GM18873 (cell line): ENCODE measurements around the gene CUX1.
"Not testable (repeated sequence)": the region's sequence is repeated elsewhere in the genome, so short reads cannot be mapped to it uniquely, and the experiment has no call there.

Source experiments
- ATAC-seq: cut with Tn5 transposase; IDR thresholded peaks from one replicate; pipeline ENCODE4 v1.9.1; 2021; ENCODE audit warnings: mild to moderate bottlenecking, moderate library complexity, moderate number of reproducible peaks; ENCODE audit not compliant: unreplicated experiment, low FRiP score

Gene CUX1

GRCh38 chr7:102154425-102154824, 337.0 kb downstream of the CUX1 start:
- ATAC-seq = no peak

- no peak for ATAC-seq
These were observed 338.5 kb downstream of the CUX1 start for GRCh38 chr7:102155821-102156441.

- no peak for ATAC-seq
These were observed 339.4 kb downstream of the CUX1 start for GRCh38 chr7:102156867-102157266.

- no peak for ATAC-seq
These were observed 347.7 kb downstream of the CUX1 start for GRCh38 chr7:102165136-102165535.

- no peak for ATAC-seq
These were observed 349.8 kb downstream of the CUX1 start for GRCh38 chr7:102167254-102167653.

GRCh38 chr7:102169651-102170392, 352.4 kb downstream of the CUX1 start:
- no peak for ATAC-seq

GRCh38 chr7:102170393-102170970, 353.1 kb downstream of the CUX1 start:
- no peak for ATAC-seq

- ATAC-seq = no peak
These were observed 356.2 kb downstream of the CUX1 start for GRCh38 chr7:102173669-102174068.

- ATAC-seq = no peak
These were observed 358.2 kb downstream of the CUX1 start for GRCh38 chr7:102175423-102176170.

- ATAC-seq = no peak
These were observed 361.0 kb downstream of the CUX1 start for GRCh38 chr7:102178410-102178809.

GRCh38 chr7:102180727-102181126, 363.3 kb downstream of the CUX1 start:
- ATAC-seq = no peak

GRCh38 chr7:102181517-102181916, 364.1 kb downstream of the CUX1 start:
- ATAC-seq = no peak

- no peak for ATAC-seq
These were observed 364.6 kb downstream of the CUX1 start for GRCh38 chr7:102182016-102182415.

GRCh38 chr7:102183848-102184247, 366.4 kb downstream of the CUX1 start:
- not testable (repeated sequence) for ATAC-seq

GRCh38 chr7:102184303-102184702, 366.9 kb downstream of the CUX1 start:
- no peak for ATAC-seq

GRCh38 chr7:102185796-102186195, 368.4 kb downstream of the CUX1 start:
- ATAC-seq = no peak

- no peak for ATAC-seq
These were observed 368.9 kb downstream of the CUX1 start for GRCh38 chr7:102186306-102186705.

GRCh38 chr7:102188746-102189145, 371.3 kb downstream of the CUX1 start:
- no peak for ATAC-seq

- ATAC-seq = no peak
These were observed 372.3 kb downstream of the CUX1 start for GRCh38 chr7:102189756-102190155.

- no peak for ATAC-seq
These were observed 373.4 kb downstream of the CUX1 start for GRCh38 chr7:102190776-102191350.
